H9 (cell line): ENCODE results near the gene KCNK16. TPM values are rescaled to one million over a fixed set of nuclear protein-coding genes. Genes with fewer than 3 reads are reported as not detected.

ENCODE experiments used
- DNase-seq: peaks from one replicate; pipeline ENCODE4 v3.0.0-alpha.2; 2017
- H2AFZ ChIP-seq: one replicate; pipeline ENCODE4 v1.6.1; 2013; ENCODE audit warnings: mild to moderate bottlenecking, low read length, control low read depth, moderate library complexity
- H2AK5ac ChIP-seq: 2 replicates; pipeline ENCODE4 v1.6.1; 2013; ENCODE audit warnings: low read length, control low read depth, mixed read lengths; ENCODE audit not compliant: insufficient read length
- H2BK120ac ChIP-seq: one replicate; pipeline ENCODE4 v1.6.1; 2013; ENCODE audit warnings: low read depth, mild to moderate bottlenecking, low read length, control low read depth, inconsistent platforms; ENCODE audit not compliant: poor library complexity, severe bottlenecking
- H2BK12ac ChIP-seq: 2 replicates; pipeline ENCODE4 v1.6.1; 2013; ENCODE audit warnings: low read length, control low read depth, mixed read lengths, low read depth; ENCODE audit not compliant: insufficient read length
- H2BK15ac ChIP-seq: 2 replicates; pipeline ENCODE4 v1.6.1; 2013; ENCODE audit warnings: low read depth, low read length, control low read depth
- H2BK20ac ChIP-seq: one replicate; pipeline ENCODE4 v1.6.1; 2013; ENCODE audit warnings: low read depth, mild to moderate bottlenecking, low read length, control low read depth, inconsistent platforms; ENCODE audit not compliant: poor library complexity, severe bottlenecking
- H2BK5ac ChIP-seq: 2 replicates; pipeline ENCODE4 v1.6.1; 2013; ENCODE audit warnings: low read length, control low read depth, mixed read lengths; ENCODE audit not compliant: insufficient read length
- H3K14ac ChIP-seq: 2 replicates; pipeline ENCODE4 v1.6.1; 2013; ENCODE audit warnings: low read length, control low read depth; ENCODE audit not compliant: insufficient read depth
- H3K18ac ChIP-seq: 2 replicates; pipeline ENCODE4 v1.6.1; 2013; ENCODE audit warnings: low read depth, mild to moderate bottlenecking, mixed read lengths, low read length, control low read depth; ENCODE audit not compliant: insufficient read length
- H3K23ac ChIP-seq: 2 replicates; pipeline ENCODE4 v1.6.1; 2013; ENCODE audit warnings: low read length, control low read depth, mixed read lengths, low read depth; ENCODE audit not compliant: insufficient read length
- H3K23me2 ChIP-seq: 2 replicates; pipeline ENCODE4 v1.6.1; 2013; ENCODE audit warnings: low read depth, mild to moderate bottlenecking, mixed read lengths, low read length, control low read depth; ENCODE audit not compliant: insufficient read length, poor library complexity, severe bottlenecking
- H3K27ac ChIP-seq: 2 replicates; pipeline ENCODE4 v1.5.1; 2013; ENCODE audit warnings: low read length, control low read depth, mixed read lengths, low read depth; ENCODE audit not compliant: insufficient read length
- H3K27me3 ChIP-seq: 2 replicates; pipeline ENCODE4 v1.6.1; 2013; ENCODE audit warnings: low read length, control low read depth, inconsistent platforms; ENCODE audit not compliant: insufficient read depth
- H3K4ac ChIP-seq: 2 replicates; pipeline ENCODE4 v1.6.1; 2013; ENCODE audit warnings: low read depth, mild to moderate bottlenecking, control low read depth, inconsistent platforms, low read length, moderate library complexity
- H3K4me1 ChIP-seq: 2 replicates; pipeline ENCODE4 v1.6.1; 2013; ENCODE audit warnings: low read length, control low read depth, inconsistent platforms; ENCODE audit not compliant: insufficient read depth
- H3K4me2 ChIP-seq: 2 replicates; pipeline ENCODE4 v1.6.1; 2013; ENCODE audit warnings: low read length, control low read depth, mixed read lengths; ENCODE audit not compliant: insufficient read length, insufficient read depth
- H3K56ac ChIP-seq: 2 replicates; pipeline ENCODE4 v1.6.1; 2013; ENCODE audit warnings: low read depth, mild to moderate bottlenecking, mixed read lengths, low read length, control low read depth; ENCODE audit not compliant: insufficient read length
- H3K79me1 ChIP-seq: 2 replicates; pipeline ENCODE4 v1.6.1; 2013; ENCODE audit warnings: low read depth, mild to moderate bottlenecking, moderate library complexity, low read length, control low read depth, inconsistent platforms; ENCODE audit not compliant: insufficient read depth, poor library complexity, severe bottlenecking
- H3K79me2 ChIP-seq: 2 replicates; pipeline ENCODE4 v1.6.1; 2013; ENCODE audit warnings: low read length, control low read depth, inconsistent platforms; ENCODE audit not compliant: insufficient read depth
- H3K9ac ChIP-seq: 2 replicates; pipeline ENCODE4 v1.6.1; 2013; ENCODE audit warnings: low read length, control low read depth, mixed read lengths; ENCODE audit not compliant: insufficient read length; ENCODE audit errors: extremely low read depth
- H3K9me3 ChIP-seq: one replicate; pipeline ENCODE4 v1.6.1; 2013; ENCODE audit warnings: low read depth, low read length, inconsistent platforms; ENCODE audit not compliant: control insufficient read depth
- H3T11ph ChIP-seq: one replicate; pipeline ENCODE4 v1.6.1; 2013; ENCODE audit warnings: mild to moderate bottlenecking, low read length, control low read depth, inconsistent platforms
- H4K20me1 ChIP-seq: one replicate; pipeline ENCODE4 v1.6.1; 2013; ENCODE audit not compliant: control insufficient read depth, insufficient read length, insufficient read depth
- H4K5ac ChIP-seq: 2 replicates; pipeline ENCODE4 v1.6.1; 2013; ENCODE audit warnings: low read depth, mild to moderate bottlenecking, mixed read lengths, low read length, control low read depth; ENCODE audit not compliant: insufficient read length
- H4K8ac ChIP-seq: replicated peaks from 2 replicates; pipeline ENCODE4 v1.6.1; 2013; ENCODE audit warnings: low read length, control low read depth, mixed read lengths, low read depth; ENCODE audit not compliant: insufficient read length
- H4K91ac ChIP-seq: 2 replicates; pipeline ENCODE4 v1.6.1; 2013; ENCODE audit warnings: low read depth, mild to moderate bottlenecking, moderate library complexity, mixed read lengths, low read length, control low read depth; ENCODE audit not compliant: insufficient read length
- H3K27ac Mint-ChIP-seq, 3 experiments: 2 replicates in 2 of 3; 3 replicates in 1 of 3; pipeline ENCODE4 v1.8.0; 2020 to 2021; ENCODE audit warnings: mixed read lengths in 3 of 3, mild to moderate bottlenecking in 1 of 3, moderate library complexity in 1 of 3
- H3K27me3 Mint-ChIP-seq: 2 replicates; pipeline ENCODE4 v1.8.0; 2021; ENCODE audit warnings: low read depth, mild to moderate bottlenecking, moderate library complexity, mixed read lengths
- H3K36me3 Mint-ChIP-seq, 3 experiments: 2 replicates in 2 of 3; 3 replicates in 1 of 3; pipeline ENCODE4 v1.8.0; 2020 to 2021; ENCODE audit warnings: low read depth in 3 of 3, mixed read lengths in 3 of 3; ENCODE audit not compliant: insufficient read depth in 1 of 3
- H3K4me1 Mint-ChIP-seq, 2 experiments: 2 replicates each; pipeline ENCODE4 v1.8.0; 2020; ENCODE audit warnings: mixed read lengths in 2 of 2
- H3K4me3 Mint-ChIP-seq, 2 experiments: 2 replicates in 1 of 2; 3 replicates in 1 of 2; pipeline ENCODE4 v1.8.0; 2020 to 2021; ENCODE audit warnings: mild to moderate bottlenecking in 2 of 2, mixed read lengths in 2 of 2, moderate library complexity in 1 of 2
- H3K9me3 Mint-ChIP-seq, 2 experiments: 2 replicates in 1 of 2; 3 replicates in 1 of 2; pipeline ENCODE4 v1.8.0; 2020; ENCODE audit warnings: mild to moderate bottlenecking in 2 of 2, mixed read lengths in 2 of 2, moderate library complexity in 1 of 2
- WGBS: extraction: QIAGEN DNeasy Blood & Tissue Kit; methylation state at CpG from one replicate; pipeline ENCODE4 v1.1.7; 2013; ENCODE audit warnings: missing lambda C conversion rate, low lambda C conversion rate, mixed read lengths; ENCODE audit not compliant: insufficient read length; ENCODE audit errors: extremely low coverage; 5-methylcytosine and 5-hydroxymethylcytosine counted together
- total RNA-seq: library from RNA; stranded (reverse); gene quantifications from 2 replicates; pipeline ENCODE4 v1.2.1, GENCODE V29; 2021
- TF ChIP-seq, protein P1 (sequence below): fragments of 200-600 bp; sonication (generic); conservative IDR thresholded peaks from 3 replicates; pipeline ENCODE4 v1.8.0; 2021; ENCODE audit warnings: antibody characterized with exemption, mild to moderate bottlenecking

Gene KCNK16
- total RNA-seq, 1 experiment from 2014 or later: not detected

DNA sequence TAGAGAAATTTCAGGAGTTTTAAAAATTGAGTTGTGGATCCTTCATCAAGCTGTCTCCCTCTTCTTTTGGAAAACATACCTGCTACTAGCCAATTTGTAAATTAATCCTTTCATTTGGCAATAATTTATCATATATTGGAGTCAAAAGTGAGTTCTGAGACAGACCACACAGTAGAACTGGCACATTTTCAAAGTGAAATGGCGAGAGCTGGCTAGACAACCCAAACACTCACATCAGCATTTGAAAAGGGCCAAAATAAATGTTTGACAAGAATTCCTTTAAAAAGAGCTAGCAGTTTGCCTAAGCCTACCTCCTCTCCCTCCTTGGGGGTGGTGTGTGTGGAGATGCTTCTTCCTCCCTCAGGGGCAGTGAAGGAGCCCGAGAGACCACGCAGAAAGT, 47.9 kb upstream of the KCNK16 start:
- Histone ChIP-seq H3K56ac (no peak overlapping the region), H2AFZ (no peak overlapping the region), H3K18ac (no peak overlapping the region), H3K14ac (no peak overlapping the region), H3K9me3 (no peaks in the 10 kb centered on the region), H3K4me1 (no peaks in the 10 kb centered on the region), H4K20me1 (no peaks in the 10 kb centered on the region), H2BK5ac (no peak overlapping the region), H3K4me2 (no peak overlapping the region), H4K8ac (no peak overlapping the region), H3K9ac (no peak overlapping the region), H3K4ac (no peak overlapping the region), H3K27me3 (no peaks in the 10 kb centered on the region), H3K79me1 (no peaks in the 10 kb centered on the region), H4K5ac (no peak overlapping the region), H3K79me2 (no peaks in the 10 kb centered on the region), H3K23me2 (no peaks in the 10 kb centered on the region), H2AK5ac (no peak overlapping the region), H2BK20ac (no peak overlapping the region), H4K91ac (no peak overlapping the region), H3K27ac (no peak overlapping the region), H2BK120ac (no peak overlapping the region), H2BK12ac (no peak overlapping the region), H3K23ac (no peak overlapping the region), H2BK15ac (no peak overlapping the region), H3T11ph (no peak overlapping the region)
- Mint-ChIP-seq H3K4me3 (no peak overlapping the region), H3K27me3 (no peaks in the 10 kb centered on the region; the same call in none of the 2 replicates), H3K4me1 (peaks cover 7 to 24% of the 10 kb centered on the region in 2 experiments), H3K27ac (no peak overlapping the region), H3K36me3 (peaks cover 0 to 5% (median 0%) of the 10 kb centered on the region in 3 experiments; a peak in 1 of 7 replicates), H3K9me3 (peaks cover 3 to 4% of the 10 kb centered on the region in 2 experiments; a peak in 3 of 5 replicates)
- WGBS: no CpG with 5 or more reads among the region's 3 CpGs
- no peak for DNase-seq
- TF ChIP-seq, protein P1, sequence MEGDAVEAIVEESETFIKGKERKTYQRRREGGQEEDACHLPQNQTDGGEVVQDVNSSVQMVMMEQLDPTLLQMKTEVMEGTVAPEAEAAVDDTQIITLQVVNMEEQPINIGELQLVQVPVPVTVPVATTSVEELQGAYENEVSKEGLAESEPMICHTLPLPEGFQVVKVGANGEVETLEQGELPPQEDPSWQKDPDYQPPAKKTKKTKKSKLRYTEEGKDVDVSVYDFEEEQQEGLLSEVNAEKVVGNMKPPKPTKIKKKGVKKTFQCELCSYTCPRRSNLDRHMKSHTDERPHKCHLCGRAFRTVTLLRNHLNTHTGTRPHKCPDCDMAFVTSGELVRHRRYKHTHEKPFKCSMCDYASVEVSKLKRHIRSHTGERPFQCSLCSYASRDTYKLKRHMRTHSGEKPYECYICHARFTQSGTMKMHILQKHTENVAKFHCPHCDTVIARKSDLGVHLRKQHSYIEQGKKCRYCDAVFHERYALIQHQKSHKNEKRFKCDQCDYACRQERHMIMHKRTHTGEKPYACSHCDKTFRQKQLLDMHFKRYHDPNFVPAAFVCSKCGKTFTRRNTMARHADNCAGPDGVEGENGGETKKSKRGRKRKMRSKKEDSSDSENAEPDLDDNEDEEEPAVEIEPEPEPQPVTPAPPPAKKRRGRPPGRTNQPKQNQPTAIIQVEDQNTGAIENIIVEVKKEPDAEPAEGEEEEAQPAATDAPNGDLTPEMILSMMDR: peak; percentile 5; the same call in 1 of the 3 replicates
